HepG2 (cell line): ENCODE results near the gene PTCD1. TPM values are rescaled to one million over a fixed set of nuclear protein-coding genes. Genes with fewer than 3 reads are reported as not detected.

Experiments used
- ATF5 ChIP-seq: sonication (generic); formaldehyde crosslinking; IDR thresholded peaks from 2 replicates; pipeline ENCODE4 v1.4.0; 2020; ENCODE audit warnings: mild to moderate bottlenecking, low read depth, missing genetic modification reagents
- EED ChIP-seq: sonication (generic); formaldehyde crosslinking; IDR thresholded peaks from 2 replicates; pipeline ENCODE4 v1.5.0; 2020; ENCODE audit warnings: mild to moderate bottlenecking, missing genetic modification reagents
- ELK4 ChIP-seq: sonication (generic); formaldehyde crosslinking; IDR thresholded peaks from 2 replicates; pipeline ENCODE4 v1.9.0; 2021; ENCODE audit warnings: missing genetic modification reagents, borderline replicate concordance
- HINFP ChIP-seq: sonication (generic); formaldehyde crosslinking; IDR thresholded peaks from 2 replicates; pipeline ENCODE4 v1.4.0; 2020; ENCODE audit warnings: low read depth, mild to moderate bottlenecking, missing genetic modification reagents
- MNT ChIP-seq: fragments of 450-650 bp; IDR thresholded peaks from 2 replicates; pipeline ENCODE4 v1.6.1; 2016
- MYNN ChIP-seq: sonication (generic); formaldehyde crosslinking; IDR thresholded peaks from 2 replicates; pipeline ENCODE4 v1.4.0; 2020; ENCODE audit warnings: mild to moderate bottlenecking, low read depth, missing genetic modification reagents
- PREB ChIP-seq: sonication (generic); formaldehyde crosslinking; IDR thresholded peaks from 2 replicates; pipeline ENCODE4 v1.4.0; 2020; ENCODE audit warnings: missing genetic modification reagents
- RAD21 ChIP-seq: fragments of 450-650 bp; formaldehyde crosslinking; IDR thresholded peaks from 2 replicates; pipeline ENCODE4 v1.5.0; 2020; ENCODE audit warnings: mild to moderate bottlenecking
- RNF219 ChIP-seq: sonication (generic); formaldehyde crosslinking; IDR thresholded peaks from 2 replicates; pipeline ENCODE4 v1.5.0; 2020; ENCODE audit warnings: mild to moderate bottlenecking, missing genetic modification reagents
- XRCC5 ChIP-seq: fragments of 200-400 bp; formaldehyde crosslinking; optimal IDR thresholded peaks from 2 replicates; pipeline ENCODE3; 2017; ENCODE audit warnings: mild to moderate bottlenecking, low read length
- ZFX ChIP-seq: sonication (generic); formaldehyde crosslinking; IDR thresholded peaks from 2 replicates; pipeline ENCODE4 v1.4.0; 2020; ENCODE audit warnings: mild to moderate bottlenecking, low read depth, missing genetic modification reagents, moderate library complexity
- ZNF224 ChIP-seq: sonication (generic); formaldehyde crosslinking; IDR thresholded peaks from 2 replicates; pipeline ENCODE4 v1.5.0; 2020; ENCODE audit warnings: mild to moderate bottlenecking, missing genetic modification reagents
- ZNF441 ChIP-seq: sonication (generic); formaldehyde crosslinking; IDR thresholded peaks from 2 replicates; pipeline ENCODE4 v1.7.0; 2021; ENCODE audit warnings: missing genetic modification reagents, borderline replicate concordance
- ZNF773 ChIP-seq: sonication (generic); formaldehyde crosslinking; IDR thresholded peaks from 2 replicates; pipeline ENCODE4 v1.4.0; 2020; ENCODE audit warnings: missing genetic modification reagents, borderline replicate concordance
- ZNF775 ChIP-seq: sonication (generic); formaldehyde crosslinking; IDR thresholded peaks from 2 replicates; pipeline ENCODE4 v1.4.0; 2020; ENCODE audit warnings: missing genetic modification reagents, mild to moderate bottlenecking, moderate library complexity, borderline replicate concordance
- polyA plus RNA-seq, 8 experiments: library from polyadenylated mRNA; depleted of rRNA in 3 of 8; stranded (reverse) in 7 of 8; unstranded in 1 of 8; fragments of >200 nt; fragmentation: Illumina TruSeq in 4 of 8; extraction: Trizol in 4 of 8; gene quantifications; 2 replicates each; pipeline versions ENCODE4 v1.2.1 to v1.2.3, GENCODE V29; 2011 to 2016; ENCODE audit warnings: low read depth in 4 of 8, missing spikeins in 1 of 8, mixed read lengths in 1 of 8; ENCODE audit not compliant: insufficient read depth in 1 of 8
- total RNA-seq, 5 experiments: library from RNA; depleted of rRNA; stranded (reverse); fragments of >200 nt; fragmentation: Illumina TruSeq; extraction: Trizol; gene quantifications; 2 replicates each; pipeline ENCODE4 v1.2.3, GENCODE V29; 2016; ENCODE audit warnings: low read depth in 1 of 5

PTCD1 gene
- total and polyA plus RNA-seq, 2 of the 13 experiments (the other 11 are each of a cell fraction or from before 2014, with no cell fraction given), result 3.0 to 8.4 TPM

- TF ChIP-seq ELK4 (CRISPR knock-in tag), result no peak
- TF ChIP-seq XRCC5, result peak; percentile 76
- no peak for TF ChIP-seq PREB (CRISPR knock-in tag)
- no peak for TF ChIP-seq ATF5
- TF ChIP-seq ZNF441, result no peak
- peak; percentile 47 for TF ChIP-seq RAD21
- no peak for TF ChIP-seq EED
- TF ChIP-seq ZFX (CRISPR knock-in tag), result 0 out of 2 replicates have a peak, but pooled peaks have one; percentile 16
- no peak for TF ChIP-seq MYNN (CRISPR knock-in tag)
- no peak for TF ChIP-seq ZNF773 (CRISPR knock-in tag)
- TF ChIP-seq RNF219 (CRISPR knock-in tag), result no peak
- no peak for TF ChIP-seq MNT
- no peak for TF ChIP-seq HINFP (CRISPR knock-in tag)
- no peak for TF ChIP-seq ZNF775 (CRISPR knock-in tag)
- TF ChIP-seq ZNF224, result no peak
Measured at GRCh38 chr7:99447943-99448342, 9.3 kb upstream of the PTCD1 start (continued).
